ENCODE results near the gene CDKN2D.
A peak's percentile ranks its signal among the peaks of the same experiment; 100 is the strongest.
"Not testable (repeated sequence)": the region's sequence is repeated elsewhere in the genome, so short reads cannot be mapped to it uniquely, and the experiment has no call there.

The CDKN2D gene

DNA sequence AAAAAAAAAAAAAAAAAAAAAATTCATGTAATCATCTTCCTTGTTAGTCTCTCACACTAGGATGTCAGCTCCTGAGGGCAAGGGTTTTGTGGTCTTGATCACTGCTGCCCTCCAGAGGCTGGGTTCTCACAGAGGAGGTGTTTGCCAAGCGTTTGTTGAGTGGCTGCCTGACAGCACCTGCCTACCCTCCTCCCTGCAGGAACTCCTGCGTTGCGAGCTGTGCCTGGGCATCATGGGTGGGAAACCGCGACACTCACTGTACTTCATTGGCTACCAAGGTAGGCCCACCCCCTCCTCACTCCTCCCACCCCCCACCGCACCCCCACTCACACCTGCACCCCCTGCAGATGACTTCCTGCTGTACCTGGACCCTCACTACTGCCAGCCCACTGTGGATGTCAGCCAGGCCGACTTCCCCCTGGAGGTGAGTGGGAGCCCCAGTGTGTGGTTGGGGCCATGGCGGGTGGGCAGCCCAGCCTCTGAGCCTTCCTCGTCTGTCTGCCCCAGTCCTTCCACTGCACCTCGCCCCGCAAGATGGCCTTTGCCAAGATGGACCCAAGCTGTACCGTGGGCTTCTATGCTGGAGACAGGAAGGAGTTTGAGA lies 17.0 kb downstream of the CDKN2D start:
- no peak for DNase-seq (ENCODE audit: low read depth in 3 of 3)

DNA sequence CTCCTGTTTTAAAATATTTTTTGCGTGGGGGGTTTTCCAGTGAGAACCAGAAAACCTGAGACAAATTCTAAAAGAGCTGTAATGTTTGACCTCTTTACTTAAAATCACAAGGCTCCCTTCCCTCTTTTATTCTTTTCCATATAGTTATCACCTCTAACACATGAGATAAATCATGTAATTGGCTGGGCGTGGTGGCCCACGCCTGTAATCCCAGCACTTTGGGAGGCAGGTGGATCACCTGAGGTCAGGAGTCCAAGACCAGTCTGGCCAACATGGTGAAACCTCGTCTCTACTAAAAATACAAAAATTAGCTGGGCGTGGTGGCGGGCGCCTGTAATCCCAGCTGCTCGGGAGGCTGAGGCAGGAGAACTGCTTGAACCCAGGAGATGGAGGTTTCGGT lies 17.8 kb downstream of the CDKN2D start:
- not testable (repeated sequence) for DNase-seq (ENCODE audit: low read depth in 3 of 3)

DNA sequence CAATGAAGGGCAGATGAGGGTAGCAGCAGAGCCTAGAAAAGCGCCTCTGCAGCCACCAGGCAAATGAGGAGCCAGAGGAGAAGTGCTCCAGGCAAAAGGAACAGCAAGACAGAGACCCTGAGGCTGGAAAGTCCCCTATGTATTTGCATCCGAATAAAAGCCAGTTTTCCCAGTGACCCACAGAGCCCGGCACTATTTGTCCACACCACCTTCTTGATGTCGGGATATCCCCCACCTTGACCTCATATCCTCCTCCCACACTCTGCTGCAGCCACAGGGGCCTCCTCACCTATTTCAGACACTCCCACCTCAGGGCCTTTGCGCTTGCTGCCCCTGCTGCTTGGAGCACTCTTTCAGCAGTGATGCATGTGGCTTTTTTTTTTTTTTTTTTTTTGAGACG lies 18.4 kb downstream of the CDKN2D start:
- DNase-seq (ENCODE audit: low read depth in 3 of 3) = no peak

DNA sequence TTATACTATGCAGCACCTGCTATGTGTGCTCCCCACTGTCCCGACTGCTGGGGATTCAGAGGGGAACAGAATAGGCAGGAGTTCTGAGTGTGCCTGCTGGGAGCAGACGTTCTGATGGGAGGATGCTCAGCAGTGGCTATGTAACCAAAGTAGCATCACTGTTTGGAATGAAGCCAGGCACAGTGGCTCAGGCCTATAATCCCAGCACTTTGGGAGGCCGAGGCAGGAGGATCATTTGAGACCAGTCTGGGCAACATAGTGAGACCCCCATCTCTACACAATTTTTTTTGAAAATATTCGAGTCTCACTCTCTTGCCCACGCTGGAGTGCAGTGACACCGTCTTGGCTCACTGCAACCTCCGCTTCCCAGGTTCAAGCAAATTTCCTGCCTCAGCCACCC lies 19.0 kb downstream of the CDKN2D start:
- no peak for DNase-seq (ENCODE audit: low read depth in 3 of 3)

DNA sequence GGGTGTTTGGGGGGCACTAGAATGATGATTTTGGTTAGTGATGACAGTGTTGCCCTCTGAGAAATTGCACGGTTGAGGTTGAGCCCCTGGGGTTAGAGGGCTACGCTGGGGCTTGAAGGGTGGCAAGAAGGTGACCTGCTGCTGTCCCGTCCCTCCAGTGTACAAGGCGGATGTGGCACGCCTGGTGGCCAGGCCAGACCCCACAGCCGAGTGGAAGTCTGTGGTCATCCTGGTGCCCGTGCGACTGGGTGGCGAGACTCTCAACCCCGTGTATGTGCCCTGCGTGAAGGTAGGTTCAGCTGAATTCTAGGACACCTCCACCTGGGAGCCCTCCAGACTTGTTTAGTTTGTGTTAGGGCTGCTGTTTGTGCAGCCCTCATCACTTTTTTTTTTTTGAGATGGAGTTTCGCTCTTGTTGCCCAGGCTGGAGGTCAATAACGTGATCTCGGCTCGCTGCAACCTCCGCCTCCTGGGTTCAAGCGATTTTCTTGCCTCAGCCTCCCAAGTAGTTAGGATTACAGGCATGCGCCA lies 20.0 kb downstream of the CDKN2D start:
- no peak for DNase-seq (ENCODE audit: low read depth in 3 of 3)

DNA sequence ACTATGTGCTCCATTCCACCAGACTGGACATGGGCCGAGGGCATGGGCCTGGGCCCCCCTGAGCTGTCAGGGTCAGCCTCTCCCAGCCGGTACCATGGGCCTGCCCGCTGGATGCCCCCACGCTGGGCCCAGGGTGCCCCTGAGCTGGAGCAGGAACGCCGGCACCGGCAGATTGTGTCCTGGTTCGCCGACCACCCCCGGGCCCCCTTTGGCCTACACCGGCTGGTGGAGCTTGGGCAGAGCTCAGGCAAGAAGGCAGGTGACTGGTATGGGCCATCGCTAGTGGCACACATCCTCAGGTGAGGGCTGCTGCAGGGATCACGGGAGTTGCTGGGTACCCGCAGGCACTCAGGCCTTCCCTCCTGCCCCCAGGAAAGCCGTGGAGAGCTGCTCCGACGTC lies 22.0 kb downstream of the CDKN2D start:
- no peak for DNase-seq (ENCODE audit: low read depth in 3 of 3)

DNA sequence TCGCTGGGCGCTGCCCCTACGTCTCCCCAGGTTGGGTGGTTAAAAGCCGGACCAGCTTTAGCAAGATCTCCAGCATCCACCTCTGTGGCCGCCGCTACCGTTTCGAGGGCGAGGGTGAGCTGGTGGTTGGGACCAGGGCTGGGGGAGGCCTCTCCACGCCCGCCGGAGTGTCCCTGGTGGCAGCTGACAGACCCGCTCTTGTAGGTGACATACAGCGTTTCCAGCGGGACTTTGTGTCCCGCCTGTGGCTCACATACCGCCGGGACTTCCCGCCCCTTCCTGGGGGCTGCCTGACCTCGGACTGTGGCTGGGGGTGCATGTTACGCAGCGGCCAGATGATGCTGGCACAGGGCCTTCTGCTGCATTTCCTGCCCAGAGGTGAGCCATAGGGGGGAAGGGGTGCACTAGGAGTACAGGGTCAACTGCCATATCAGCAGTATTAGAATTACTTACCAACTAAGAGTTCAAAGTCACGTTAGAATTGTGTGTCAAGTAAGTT lies 24.0 kb downstream of the CDKN2D start:
- no peak for DNase-seq (ENCODE audit: low read depth in 3 of 3)

DNA sequence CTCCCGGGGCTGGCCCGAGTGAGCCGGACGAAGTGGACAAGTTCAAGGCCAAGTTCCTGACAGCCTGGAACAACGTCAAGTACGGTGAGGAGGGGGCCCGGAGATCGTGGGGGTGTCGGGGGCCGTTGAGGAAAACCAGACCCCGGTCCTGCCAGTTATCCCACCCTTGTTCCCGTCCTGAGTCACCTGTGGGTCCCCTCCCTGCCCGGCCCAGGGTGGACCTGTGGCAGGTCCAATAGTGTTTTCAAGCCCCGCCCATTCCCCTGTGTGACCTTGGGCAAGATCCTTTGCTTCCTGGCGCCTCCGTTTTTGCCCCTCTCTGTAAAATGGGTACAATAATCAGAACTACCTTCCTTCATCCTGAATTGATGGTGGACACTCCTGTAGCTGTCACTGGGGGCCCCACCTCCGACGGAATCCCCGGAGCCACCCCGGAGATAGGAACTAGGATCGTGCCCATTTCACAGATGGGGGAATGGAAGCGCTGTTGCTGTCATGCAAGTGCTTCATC lies 24.5 kb downstream of the CDKN2D start:
- no peak for DNase-seq (ENCODE audit: low read depth in 3 of 3)

DNA sequence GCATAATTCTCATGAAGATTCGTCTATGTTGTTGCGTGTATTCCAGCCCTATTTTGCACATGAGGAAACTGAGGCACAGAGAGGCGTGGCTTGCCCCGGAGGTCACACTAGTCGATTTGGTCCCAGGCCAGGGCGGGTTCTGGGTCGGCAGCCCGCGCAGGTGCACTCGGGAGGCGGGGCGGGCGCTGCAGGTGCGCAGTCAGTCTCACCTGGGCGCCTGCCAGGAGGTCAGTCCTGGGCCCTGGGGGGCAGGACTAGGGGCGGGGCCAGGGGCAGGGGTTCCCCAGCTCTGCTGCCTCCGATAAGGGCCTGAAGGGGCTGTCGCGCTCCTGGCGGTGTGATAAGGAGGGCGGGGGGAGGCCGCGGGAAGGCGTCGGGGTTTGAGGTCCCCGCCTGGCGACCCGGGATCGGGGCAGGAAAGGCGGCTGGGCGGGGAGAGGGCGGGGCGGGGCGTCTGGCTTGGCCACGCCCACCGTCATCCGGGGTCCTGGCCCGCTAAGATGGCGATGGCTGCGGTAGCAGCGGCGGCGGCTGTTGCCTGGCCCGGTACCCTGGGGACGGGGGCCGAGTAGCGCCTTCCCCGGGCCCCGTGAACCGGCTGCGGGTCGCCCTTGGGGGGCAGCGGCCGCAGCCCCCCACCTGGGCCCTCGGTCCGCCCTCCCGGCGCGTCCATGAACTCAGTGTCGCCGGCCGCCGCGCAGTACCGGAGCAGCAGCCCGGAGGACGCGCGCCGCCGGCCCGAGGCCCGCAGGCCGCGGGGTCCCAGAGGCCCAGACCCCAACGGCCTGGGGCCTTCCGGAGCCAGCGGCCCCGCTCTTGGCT lies 25.1 kb downstream of the CDKN2D start, which contains the start of gene ATG4D:
Gene ATG4D (plus strand): TSS at position 485 of the 822 bp plus-strand sequence. CDS start 187 bp downstream, at position 672.
- DNase-seq (ENCODE audit: low read depth in 3 of 3) = peak; percentile 55 to 80 (median 69)

DNA sequence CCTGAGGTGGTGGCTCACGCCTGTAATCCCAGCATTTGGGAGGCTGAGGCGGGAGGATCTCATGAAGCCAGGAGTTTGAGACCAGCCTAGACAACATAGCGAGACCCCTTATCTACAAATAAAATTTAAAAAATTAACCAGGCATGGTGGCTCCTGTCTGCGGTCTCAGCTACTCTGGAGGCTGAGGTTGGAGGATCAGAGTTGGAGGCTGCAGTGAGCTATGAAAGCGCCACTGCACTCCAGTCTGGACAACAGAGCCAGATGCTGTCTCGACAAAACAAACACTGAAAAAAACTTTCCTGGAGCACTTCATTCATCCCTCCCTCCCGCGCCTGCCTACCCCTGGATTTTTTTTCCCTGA lies 25.7 kb downstream of the CDKN2D start:
- DNase-seq (ENCODE audit: low read depth in 3 of 3) = no peak

DNA sequence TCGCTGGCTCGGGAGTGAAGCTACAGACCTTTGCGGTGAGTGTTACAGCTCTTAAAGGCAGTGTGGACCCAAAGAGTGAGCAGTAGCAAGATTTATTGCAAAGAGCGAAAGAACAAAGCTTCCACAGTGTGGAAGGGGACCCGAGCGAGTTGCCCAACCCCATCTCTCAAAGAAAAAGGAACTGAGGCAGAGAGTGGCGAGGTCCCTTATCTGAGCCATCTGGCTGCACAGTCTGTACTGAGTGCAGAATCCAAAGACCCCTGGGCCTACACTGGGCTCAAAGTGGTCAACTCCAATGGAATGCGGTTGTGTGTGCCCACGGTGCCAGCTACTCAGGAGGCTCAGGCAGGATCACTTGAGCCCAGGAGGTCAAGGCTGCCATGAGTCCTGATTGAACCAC lies 29.8 kb downstream of the CDKN2D start:
- DNase-seq (ENCODE audit: low read depth in 3 of 3) = not testable (repeated sequence)

DNA sequence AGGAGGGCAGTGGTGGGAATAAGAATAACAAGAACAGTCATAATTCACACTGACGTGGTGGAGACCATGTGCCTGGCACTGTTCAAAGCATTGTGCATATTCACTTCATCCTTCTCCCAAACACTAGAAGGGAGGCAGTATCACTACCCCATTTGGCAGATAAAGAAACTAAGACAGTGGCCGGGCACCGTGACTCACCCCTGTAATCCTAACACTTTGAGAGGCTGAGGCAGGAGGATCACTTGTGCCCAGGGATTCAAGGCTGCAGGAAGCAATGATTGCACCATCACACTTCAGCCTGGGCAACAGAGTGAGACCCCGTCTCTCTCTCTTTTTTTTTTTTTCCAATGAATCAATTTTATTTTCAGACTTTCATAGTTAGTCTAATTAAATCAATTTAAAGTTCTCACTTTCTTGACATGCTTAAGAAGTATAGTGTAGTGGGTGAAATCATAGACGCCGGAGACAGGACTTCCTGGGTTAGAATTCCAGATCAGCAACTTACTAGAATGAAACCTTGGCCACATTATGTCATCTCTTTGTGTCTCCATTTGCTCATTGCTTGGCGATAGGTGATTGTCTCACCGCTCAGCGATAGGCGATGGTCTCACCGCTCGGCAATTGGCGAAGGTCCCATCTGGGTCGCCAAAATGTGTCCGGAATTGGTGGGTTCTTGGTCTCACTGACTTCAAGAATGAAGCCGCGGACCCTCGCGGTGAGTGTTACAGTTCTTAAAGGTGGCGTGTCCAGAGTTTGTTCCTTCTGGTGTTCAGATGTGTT lies 30.4 kb downstream of the CDKN2D start:
- no peak for DNase-seq (ENCODE audit: low read depth in 3 of 3)

DNA sequence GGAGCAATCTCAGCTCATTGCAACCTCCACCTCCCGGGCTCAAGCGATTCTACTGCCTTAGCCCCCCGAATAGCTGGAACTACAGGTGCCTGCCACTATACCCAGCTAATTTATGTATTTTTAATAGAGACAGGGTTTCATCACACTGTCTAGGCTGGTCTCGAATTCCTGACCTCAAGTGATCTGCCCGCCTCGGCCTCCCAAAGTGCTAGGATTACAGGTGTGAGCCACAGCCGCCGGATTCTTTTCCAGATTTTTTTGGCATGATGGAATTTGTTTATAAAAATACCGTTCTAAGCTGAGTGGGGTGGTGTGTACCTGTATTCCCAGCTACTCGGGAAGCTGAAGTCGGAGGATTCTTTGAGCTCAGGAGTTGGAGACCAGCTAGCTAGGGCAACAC lies 31.1 kb downstream of the CDKN2D start:
- DNase-seq (ENCODE audit: low read depth in 3 of 3) = no peak

DNA sequence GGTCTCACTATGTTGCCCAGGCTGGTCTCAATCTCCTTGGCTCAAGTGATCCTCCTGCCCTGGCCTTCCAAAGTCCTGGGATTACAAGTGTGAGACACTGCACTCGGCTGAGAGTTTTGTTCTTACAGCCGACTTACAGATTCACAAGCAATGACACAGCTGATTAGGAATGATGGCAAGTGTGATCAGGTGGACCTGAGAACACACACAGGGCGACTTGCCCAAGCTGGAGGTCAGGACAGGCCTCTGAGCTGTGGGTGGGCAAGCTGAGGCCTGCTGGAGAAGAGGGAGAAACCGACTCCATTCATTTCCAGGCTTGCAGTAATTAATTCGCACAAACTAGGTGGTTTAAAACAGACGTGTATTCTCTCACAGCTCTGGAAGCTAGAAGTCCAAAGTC lies 33.2 kb downstream of the CDKN2D start:
- DNase-seq (ENCODE audit: low read depth in 3 of 3) = no peak

DNA sequence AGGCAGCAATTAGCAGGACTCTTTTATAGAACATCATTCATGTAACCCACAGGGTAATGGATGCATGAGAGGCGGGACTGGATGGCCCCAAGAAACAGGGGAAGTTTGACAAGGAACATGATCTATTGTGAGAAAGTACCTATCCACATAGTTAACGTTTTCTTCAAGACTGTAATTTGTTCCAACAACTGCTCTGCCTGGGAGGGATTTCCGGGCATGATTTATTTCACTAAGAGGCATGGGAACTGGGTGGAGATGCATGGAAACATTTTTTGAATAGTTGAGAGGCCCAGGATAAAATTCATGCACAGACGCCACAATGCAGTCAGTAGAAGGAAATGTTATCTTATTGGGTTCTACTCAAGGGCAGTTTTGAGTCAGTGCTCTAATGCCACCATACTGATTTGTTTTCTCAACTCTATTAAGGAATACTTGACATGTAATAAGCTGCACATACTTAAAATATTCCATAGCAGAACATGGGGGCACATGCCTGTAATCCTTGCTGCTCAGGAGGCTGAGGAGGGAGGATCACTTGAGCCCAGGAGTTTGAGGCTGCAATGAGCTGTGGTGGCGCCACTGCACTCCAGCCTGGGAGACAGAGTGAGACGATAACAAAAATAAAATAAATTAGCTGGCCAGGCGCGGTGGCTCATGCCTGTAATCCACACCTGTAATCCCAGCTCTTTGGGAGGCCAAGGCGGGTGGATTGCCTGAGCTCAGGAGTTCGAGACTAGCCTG lies 35.0 kb downstream of the CDKN2D start:
- DNase-seq (ENCODE audit: low read depth in 3 of 3) = no peak

DNA sequence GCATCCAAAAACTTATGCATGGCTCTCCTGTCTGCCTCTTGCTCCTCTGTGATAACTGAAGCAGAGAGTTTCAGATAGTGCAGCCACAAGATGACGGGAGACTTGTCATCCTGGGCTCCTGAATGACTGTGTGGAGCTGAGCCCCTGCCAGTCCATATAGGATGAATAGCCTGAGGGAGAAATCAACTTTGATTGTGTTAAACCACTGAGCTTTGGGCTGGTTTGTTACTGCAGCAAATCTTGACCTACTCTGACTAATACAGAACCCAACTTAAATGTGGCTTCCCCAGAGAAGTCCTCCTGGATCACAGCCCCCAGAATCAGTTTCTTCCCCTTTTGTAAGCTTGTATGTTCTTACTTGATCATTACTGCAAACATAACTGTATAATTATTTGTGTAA lies 36.3 kb downstream of the CDKN2D start:
- no peak for DNase-seq (ENCODE audit: low read depth in 3 of 3)

DNA sequence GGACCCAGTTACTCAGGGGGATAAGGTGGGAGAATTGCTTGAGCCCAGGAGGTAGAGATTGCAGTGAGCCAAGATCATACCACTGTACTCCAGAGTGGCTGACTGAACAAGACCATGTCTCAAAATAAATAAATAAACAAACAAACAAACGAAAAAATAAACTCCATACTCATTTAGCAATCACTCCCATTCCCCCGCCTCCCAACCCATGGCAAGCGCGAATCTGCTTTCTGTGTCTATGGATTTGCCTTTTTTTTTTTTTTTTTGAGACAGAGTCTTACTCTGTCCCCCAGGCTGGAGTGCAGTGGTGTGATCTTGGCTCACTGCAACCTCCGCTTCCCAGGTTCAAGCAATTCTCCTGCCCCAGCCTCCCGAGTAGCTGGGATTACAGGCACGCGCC lies 41.9 kb downstream of the CDKN2D start:
- not testable (repeated sequence) for DNase-seq (ENCODE audit: low read depth in 3 of 3)

DNA sequence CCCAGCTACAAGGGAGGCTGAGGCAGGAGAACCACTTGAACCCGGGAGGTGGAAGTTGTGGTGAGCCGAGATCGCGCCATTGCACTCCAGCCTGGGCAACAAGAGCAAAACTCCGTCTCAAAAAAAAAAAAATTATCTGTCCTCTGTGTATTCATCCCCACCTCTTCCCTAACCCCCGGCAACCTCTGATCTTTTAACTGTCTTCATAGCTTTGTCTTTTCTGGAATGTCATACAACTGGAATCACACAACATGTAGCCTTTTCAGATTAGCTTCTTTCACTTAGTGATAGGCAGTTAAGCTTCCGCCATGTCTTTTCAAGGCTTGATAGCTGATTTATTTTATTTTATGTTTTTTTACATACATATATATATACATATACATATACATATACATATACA lies 43.1 kb downstream of the CDKN2D start:
- DNase-seq (ENCODE audit: low read depth in 3 of 3) = no peak

DNA sequence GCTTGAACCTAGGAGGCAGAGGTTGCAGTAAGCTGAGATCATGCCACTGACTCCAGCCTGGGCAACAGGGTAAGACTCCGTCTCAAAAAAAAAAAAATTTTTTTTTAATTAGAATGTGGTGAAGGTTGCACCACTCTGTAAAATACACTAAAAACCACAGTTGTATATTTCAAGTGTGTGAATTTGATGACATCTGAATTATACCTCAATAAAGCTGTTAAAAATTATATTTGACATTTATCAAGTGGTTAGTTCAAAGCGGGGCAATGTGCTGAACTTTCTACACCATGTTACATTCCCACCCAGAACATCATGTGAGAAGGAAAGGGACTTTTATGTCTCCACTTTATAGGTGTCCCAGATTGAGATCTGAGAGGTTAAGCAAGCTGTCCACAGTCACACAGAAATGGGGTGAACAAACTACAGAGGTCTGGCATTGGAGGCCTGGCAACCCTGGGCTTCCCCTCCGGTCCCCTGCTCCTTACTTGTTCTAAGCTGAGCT lies 45.6 kb downstream of the CDKN2D start:
- no peak for DNase-seq (ENCODE audit: low read depth in 3 of 3)

DNA sequence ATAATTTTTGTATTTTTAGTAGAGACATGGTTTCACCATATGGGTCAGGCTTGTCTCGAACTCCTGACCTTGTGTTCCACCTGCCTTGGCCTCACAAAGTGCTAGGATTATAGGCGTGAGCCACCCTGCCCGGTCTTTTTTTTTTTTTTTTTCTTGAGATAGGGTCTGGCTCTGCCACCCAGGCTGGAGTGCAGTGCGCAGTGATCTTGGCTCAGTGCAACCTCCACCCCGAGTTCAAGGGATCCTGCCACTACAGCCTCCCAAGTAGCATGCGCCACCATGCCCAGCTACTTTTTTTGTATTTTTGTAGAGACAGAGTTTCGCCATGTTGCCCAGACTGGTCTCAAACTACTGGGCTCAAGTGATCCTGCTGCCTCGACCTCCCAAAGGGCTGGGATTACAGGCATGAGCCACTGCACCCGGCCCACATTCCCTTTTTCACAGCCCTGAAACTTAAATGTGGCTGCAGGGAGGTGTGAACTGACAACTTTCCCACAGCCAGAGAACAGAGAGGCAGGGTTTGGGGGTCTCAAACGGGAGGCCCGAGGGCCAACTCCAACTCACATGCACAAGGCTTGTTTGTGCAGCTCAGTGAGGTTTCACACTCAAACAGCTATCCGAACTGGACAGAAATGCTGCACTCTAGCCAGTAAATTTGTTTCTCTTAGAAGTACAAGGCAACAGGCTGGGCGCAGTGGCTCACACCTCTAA lies 47.2 kb downstream of the CDKN2D start:
- DNase-seq (ENCODE audit: low read depth in 3 of 3) = no peak

All from stimulated activated CD4-positive, alpha-beta T cell treated with anti-CD3 and anti-CD28 coated beads, TNF-alpha, amount 100 ng/mL, for 4 hours (primary cell).